ENCODE data around the gene ZFYVE27.

DNA sequence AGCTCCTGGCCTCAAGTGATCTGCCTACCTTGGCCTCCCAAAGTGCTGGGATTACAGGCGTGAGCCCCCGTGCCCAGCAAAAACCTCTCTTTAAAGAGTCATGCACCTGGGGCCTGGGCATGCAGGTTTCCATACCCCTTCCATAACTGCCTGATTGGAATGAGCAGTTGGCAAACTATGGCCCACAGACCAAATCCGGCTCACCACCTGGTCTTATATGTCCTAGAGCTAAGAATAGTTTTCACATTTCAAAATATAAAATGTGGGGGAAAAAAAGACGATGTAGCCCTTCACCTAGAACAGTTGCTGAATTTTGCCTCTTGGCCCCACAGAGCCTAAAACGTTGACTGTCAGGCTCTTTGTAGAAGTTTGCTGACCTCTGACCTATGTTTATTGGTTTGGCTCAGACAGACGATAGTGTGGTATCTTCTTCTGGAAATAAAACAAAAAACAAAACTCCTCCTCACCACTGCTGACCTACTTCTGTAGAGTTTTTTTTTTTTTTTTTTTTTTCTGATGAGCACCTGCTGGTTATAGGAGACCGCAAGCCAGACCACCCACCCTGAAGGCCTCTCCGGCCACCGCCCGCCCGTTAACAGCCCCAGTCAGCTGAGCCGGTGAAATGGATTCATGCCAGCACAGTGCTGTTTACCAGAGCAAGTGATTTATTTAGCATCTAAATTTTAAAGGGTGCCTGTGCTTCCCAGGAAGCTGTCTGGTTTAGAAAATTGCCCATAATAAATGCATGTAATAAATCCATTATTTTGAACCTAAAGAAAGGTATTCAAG lies 68.4 kb downstream of the ZFYVE27 start:
- TF ChIP-seq EZH2 (IDR thresholded peaks at IDR 0.05) = no peak
- TF ChIP-seq POLR2AphosphoS5 (IDR thresholded peaks at IDR 0.05; ENCODE audit: borderline replicate concordance, low read depth, low read length) = no peak
